HG02885 (cell line): ENCODE results near the gene PDPK1.

ENCODE experiments used
- ATAC-seq: cut with Tn5 transposase; IDR thresholded peaks from one replicate; pipeline ENCODE4 v1.9.1; 2021; ENCODE audit warnings: mild to moderate bottlenecking; ENCODE audit not compliant: unreplicated experiment, poor library complexity

The PDPK1 gene

GRCh38 chr16:2505695-2506094, 32.1 kb upstream of the PDPK1 start:
- no peak for ATAC-seq

GRCh38 chr16:2507052-2507659, 30.7 kb upstream of the PDPK1 start:
- peak; percentile 56 for ATAC-seq

GRCh38 chr16:2507665-2508064, 30.2 kb upstream of the PDPK1 start:
- peak; percentile 9 for ATAC-seq

GRCh38 chr16:2508722-2509400, 29.0 kb upstream of the PDPK1 start:
- no peak for ATAC-seq

DNA sequence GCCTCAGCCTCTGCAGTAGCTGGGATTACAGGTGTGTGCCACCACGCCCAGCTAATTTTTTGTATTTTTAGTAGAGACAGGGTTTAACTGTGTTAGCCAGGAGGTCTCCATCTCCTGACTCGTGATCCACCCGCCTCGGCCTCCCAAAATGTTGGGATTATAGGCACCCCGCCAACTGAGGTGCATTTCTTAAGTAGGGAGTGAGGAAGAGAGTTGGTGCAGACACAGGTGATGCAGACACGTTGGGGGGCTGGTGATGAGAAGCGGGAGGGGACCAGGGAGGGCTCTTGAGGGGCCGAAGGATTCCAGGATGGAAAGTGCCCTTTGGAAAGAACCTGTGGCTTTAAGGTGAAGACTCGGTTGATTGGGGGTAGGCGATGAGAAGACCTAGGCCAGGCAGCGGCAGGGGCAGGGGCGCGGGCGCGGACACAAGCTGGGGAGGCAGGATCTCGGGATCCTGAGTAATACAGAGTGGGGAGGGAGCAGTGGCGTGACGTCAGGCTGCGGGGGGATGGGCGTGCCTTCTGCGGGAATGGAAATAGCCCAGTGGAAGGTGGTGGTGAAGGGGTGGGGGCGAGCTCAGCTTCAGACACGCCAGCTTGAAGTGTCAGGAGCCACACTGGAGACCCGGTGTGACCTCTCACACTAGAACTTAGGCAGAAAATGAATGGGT, 26.6 kb upstream of the PDPK1 start:
- ATAC-seq: no peak

DNA sequence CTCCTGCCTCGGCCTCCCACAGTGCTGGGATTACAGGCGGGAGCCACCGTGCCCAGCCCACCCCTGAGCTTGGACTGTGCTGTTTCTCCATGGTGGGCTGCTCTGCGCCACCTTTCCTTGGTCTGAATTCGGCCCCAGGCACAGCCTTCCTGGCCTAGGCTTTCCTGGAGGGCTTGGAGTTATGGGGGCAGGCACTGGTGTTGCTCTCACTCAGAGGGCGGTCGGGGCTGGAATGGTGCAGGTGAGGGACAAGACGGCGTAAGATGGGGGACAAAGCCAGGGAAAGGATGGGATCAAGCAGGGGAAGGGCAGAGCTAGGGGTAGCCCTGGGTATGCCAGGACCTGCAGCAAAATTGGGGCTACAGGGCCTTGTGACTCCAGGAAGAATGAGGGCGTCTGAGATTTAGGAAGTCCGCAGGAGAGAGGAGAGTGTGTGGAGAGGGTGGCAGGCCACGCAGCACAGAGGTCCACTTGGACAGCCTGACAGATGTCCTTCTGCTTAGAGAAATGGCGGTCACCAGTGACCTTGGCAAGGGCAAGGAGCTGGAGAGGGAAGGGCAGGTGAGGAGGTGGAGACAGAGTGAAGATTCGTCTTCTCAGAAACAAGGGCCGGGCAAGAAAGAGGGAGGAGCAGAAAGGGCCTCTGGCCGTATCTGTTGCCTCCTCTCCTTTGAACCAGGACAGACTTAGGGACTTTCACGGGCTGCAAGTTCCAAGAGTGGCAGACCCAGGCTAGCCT, 25.7 kb upstream of the PDPK1 start:
- no peak for ATAC-seq

- ATAC-seq: peak; percentile 5
Observed at GRCh38 chr16:2512735-2513404, 25.0 kb upstream of the PDPK1 start.

DNA sequence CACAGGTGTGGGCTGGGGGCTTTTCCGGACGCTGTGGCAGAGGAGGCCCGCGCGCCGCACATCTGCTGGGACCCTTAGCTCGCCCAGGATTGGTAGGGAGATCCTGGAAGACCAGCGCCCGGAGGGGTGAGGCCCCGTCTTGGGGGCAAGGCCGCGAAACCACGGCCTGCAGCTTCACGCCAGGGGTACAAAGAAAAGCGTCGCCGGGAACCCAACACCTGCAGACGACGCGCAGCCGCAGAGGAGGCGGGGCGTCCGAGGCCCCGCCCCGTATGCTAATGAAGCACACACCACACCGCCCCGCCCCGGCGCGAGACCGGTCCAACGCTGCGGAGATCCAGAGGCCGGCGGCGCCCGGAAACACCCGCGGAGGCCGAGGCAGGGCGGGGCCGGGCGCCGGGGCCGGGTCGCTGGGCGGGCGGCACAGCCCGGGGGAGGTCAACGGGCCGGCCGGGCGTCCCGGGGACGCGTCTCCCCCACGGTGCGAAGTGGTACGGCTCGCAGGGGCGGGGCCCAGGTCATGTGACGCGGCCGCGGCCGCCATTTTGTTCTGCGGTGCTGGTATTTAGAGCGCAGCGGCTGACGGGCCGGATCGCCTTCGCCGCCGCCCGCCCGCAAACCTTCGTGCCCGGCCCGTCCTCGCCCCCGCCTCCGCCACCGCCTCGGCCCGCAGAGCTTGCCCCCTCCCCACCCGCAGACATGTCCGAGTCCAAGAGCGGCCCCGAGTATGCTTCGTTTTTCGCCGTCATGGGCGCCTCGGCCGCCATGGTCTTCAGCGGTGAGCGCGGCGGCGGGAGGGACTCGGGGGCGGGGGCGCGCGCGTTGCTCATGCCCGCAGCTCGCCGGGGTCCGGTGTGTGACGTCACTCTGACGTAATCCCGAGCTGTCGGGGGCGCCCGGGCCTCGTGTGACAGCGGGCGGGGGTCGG, 24.2 kb upstream of the PDPK1 start, which contains the start of gene ATP6V0C:
TSS of gene ATP6V0C (plus strand) at position 548 of the 928 bp plus-strand sequence. CDS start at position 700, 152 bp downstream.
- peak; percentile 74 for ATAC-seq

DNA sequence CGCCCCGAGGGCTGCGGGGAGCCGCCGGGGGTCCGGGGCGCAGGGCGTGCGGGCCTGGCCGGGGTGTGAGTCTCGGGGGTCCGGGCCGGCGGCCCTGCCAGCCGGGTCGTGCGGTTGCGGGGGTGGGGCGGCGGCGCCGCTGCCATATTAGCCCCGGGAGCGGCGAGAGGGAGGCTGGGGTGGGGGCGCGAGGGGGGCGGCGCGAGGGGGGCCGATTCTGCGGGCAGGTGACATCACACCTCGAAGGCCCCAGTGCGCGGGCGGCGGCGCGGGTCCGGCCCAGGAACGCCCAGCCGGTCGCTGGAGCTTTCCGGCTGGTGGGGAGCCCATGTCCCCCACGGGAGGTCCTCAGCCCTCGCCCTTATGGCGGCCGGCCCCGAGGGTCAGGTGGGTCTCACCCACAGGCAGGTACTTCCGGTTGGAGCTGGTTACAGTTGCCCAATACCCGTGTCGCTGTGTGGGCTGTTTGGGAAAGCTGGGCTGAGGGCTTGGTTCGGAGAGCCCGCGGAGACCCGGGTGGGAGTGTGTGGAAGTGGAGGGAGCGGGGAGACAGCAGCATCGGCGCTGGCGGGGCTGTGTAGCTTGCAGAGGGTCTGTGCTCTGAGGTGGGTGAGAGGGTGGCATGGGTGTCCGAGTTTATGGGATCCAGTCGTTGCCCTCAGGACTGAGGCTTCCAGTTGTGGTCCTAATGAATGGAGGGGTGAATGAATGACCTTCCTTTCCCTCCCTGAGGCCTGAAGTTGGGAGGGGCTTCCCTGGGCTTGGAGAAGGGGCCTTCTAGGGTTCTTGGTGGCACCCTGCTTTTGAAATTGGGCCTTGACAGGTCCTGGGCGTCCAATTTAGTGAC, 23.3 kb upstream of the PDPK1 start:
- ATAC-seq: peak; percentile 10

GRCh38 chr16:2515180-2515851, 22.5 kb upstream of the PDPK1 start:
- no peak for ATAC-seq

DNA sequence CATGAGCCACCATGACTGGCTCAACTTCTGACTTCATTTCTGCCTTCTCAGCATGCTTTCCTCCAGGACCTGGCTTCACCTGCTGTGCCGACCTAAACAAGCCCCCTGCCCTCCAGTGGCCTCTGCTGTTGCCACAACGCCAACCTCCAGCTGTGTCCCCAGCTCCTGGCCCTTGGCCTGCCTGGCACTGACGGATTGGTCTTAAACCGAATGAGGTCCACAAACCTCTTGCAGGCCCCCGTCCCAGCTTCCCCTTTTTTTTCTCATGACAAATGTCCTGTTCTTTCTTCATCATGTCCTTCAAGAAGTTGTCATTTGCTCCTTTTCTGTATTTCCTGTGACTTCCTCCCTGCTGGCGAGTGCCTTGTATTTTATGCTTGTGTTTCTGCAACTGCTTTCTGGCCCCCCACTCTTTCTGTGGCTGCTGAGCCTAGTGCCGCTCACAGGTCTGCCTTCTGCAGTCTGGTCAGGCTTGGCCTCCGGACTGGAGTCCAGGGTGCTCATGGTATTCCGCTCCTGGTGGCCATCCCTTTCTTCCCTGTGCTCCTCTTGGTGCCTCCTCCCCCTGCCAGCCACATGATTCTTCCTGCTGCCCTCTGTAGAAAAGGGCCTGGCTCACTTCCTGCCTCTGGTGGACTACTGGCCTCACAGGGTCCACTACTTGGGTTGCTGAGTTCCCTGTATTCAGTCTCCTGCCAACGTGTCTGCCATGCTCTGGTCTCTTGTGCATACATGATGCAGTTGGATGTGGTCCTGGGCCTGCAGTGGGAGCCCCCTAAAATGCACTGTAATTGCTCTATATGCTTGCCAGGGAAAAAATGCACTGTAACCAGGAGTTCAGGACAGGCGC, 21.2 kb upstream of the PDPK1 start:
- no peak for ATAC-seq

- no peak for ATAC-seq
Observed at GRCh38 chr16:2517954-2518605, 19.7 kb upstream of the PDPK1 start.

DNA sequence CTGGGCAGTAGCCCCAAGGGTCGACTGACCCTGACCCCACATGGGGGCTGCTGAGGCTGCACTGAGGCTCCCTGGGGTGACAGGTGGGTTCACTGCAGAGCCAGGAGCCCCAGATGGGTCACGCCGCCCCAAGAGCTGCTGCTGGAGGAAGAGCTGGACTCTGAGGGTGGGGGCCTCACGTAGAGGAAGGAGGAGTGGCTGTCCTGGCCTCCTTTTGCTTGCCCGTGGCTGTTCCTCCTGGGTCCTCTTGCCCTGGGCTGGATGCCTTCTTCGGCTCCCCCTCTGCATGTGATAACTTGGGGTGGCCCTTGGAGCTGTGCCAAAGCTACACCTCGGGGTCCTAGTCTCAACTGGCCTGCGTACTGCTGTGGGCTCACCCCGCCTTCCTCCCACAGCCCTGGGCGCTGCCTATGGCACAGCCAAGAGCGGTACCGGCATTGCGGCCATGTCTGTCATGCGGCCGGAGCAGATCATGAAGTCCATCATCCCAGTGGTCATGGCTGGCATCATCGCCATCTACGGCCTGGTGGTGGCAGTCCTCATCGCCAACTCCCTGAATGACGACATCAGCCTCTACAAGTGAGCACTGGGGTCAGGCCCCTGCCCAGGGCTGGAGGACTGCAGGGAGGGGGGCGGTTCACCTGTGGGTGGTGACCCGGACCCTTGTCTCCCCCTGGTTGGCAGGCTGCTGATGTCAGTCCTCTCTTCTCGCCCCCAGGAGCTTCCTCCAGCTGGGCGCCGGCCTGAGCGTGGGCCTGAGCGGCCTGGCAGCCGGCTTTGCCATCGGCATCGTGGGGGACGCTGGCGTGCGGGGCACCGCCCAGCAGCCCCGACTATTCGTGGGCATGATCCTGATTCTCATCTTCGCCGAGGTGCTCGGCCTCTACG, 18.8 kb upstream of the PDPK1 start:
- no peak for ATAC-seq

DNA sequence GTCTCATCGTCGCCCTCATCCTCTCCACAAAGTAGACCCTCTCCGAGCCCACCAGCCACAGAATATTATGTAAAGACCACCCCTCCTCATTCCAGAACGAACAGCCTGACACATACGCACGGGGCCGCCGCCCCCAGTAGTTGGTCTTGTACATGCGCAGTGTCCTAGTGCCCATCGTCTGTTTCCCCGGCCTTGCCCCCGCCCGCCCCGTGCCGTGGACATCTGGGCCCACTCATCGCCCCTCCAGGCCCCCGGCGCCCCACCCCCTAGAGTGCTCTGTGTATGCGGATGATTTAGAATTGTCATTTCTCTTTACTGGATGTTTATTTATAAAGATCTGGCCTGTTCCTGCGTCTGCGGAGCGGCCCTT, 18.1 kb upstream of the PDPK1 start:
- ATAC-seq: no peak

GRCh38 chr16:2520097-2520783, 17.6 kb upstream of the PDPK1 start, which contains the start of gene AMDHD2:
TSS of gene AMDHD2 (plus strand) at chr16:2520371. CDS start at chr16:2520459, 88 bp downstream.
- peak; percentile 59 for ATAC-seq
